H1 (cell line): ENCODE results near the gene TEAD2. TPM values are rescaled to one million over a fixed set of nuclear protein-coding genes. Genes with fewer than 3 reads are reported as not detected.

ENCODE experiments used
- CTCF ChIA-PET: fragments of 300-600 bp; sonication (Branson Sonifier 250); formaldehyde crosslinking; loops from one replicate; lab custom pipeline; 2021; ENCODE audit not compliant: partially characterized antibody; lab: Charles Lee
- POLR2A ChIA-PET: fragments of 300-600 bp; sonication (Branson Sonifier 250); formaldehyde crosslinking; loops from one replicate; lab custom pipeline; 2021; ENCODE audit warnings: inconsistent platforms; ENCODE audit not compliant: partially characterized antibody; lab: Charles Lee
- DNase-seq, 2 experiments: peaks; one replicate each; pipeline versions ENCODE4 v3.0.0 to v3.0.0-alpha.2; 2010 to 2022; ENCODE audit warnings: low spot score in 2 of 2, low read depth in 1 of 2, mixed read lengths in 1 of 2
- FAIRE-seq: peaks from 2 replicates; lab custom pipeline; 2011; peaks lifted over from hg19 to GRCh38; lab: Jason Lieb, UNC
- H2AFZ ChIP-seq: 2 replicates; pipeline ENCODE4 v1.8.1; 2012; ENCODE audit warnings: low read length, inconsistent platforms
- H2AK5ac ChIP-seq: 2 replicates; pipeline ENCODE4 v1.6.1; 2013; ENCODE audit warnings: low read depth, low read length
- H2BK120ac ChIP-seq: replicated peaks from 2 replicates; pipeline ENCODE3; 2013; ENCODE audit warnings: low read depth, low read length, inconsistent platforms
- H2BK12ac ChIP-seq: 2 replicates; pipeline ENCODE4 v1.6.1; 2013; ENCODE audit warnings: low read depth, low read length
- H2BK15ac ChIP-seq: 2 replicates; pipeline ENCODE4 v1.6.1; 2013; ENCODE audit warnings: low read length
- H2BK20ac ChIP-seq: 2 replicates; pipeline ENCODE4 v1.6.1; 2013; ENCODE audit warnings: low read length
- H2BK5ac ChIP-seq: 2 replicates; pipeline ENCODE4 v1.6.1; 2013; ENCODE audit warnings: low read depth, low read length
- H3K14ac ChIP-seq: 2 replicates; pipeline ENCODE4 v1.6.1; 2013; ENCODE audit warnings: inconsistent platforms; ENCODE audit not compliant: insufficient read length
- H3K18ac ChIP-seq: 2 replicates; pipeline ENCODE4 v1.6.1; 2013; ENCODE audit warnings: low read length; ENCODE audit errors: extremely low read depth
- H3K23ac ChIP-seq: 2 replicates; pipeline ENCODE4 v1.6.1; 2013; ENCODE audit warnings: inconsistent platforms; ENCODE audit not compliant: insufficient read length
- H3K23me2 ChIP-seq: 2 replicates; pipeline ENCODE4 v1.6.1; 2013; ENCODE audit warnings: low read depth, low read length
- H3K27ac ChIP-seq: 2 replicates; pipeline ENCODE4 v1.6.1; 2011; ENCODE audit warnings: low read depth, low read length, inconsistent platforms
- H3K27me3 ChIP-seq, 4 experiments: replicated peaks in 1 of 4; 1 replicate in 1 of 4; 2 replicates in 3 of 4; pipeline versions ENCODE4 v1.6.1 to v1.8.1; 2011 to 2013; ENCODE audit warnings: low read length in 3 of 4, mild to moderate bottlenecking in 3 of 4, inconsistent platforms in 2 of 4, mixed read lengths in 2 of 4, moderate library complexity in 1 of 4; ENCODE audit not compliant: control insufficient read depth in 3 of 4, insufficient read depth in 3 of 4; ENCODE audit errors: extremely low read depth in 1 of 4
- H3K36me3 ChIP-seq, 4 experiments: 2 replicates each; pipeline versions ENCODE4 v1.6.1 to v1.8.1; 2011 to 2013; ENCODE audit warnings: mild to moderate bottlenecking in 4 of 4, low read length in 3 of 4, moderate library complexity in 2 of 4, control low read depth in 1 of 4, inconsistent platforms in 1 of 4; ENCODE audit not compliant: insufficient read depth in 4 of 4, control insufficient read depth in 2 of 4
- H3K4ac ChIP-seq: replicated peaks from 2 replicates; pipeline ENCODE3; 2013; ENCODE audit warnings: low read length, low read depth, mixed read lengths, inconsistent platforms; ENCODE audit not compliant: insufficient read length
- H3K4me1 ChIP-seq, 4 experiments: replicated peaks in 1 of 4; 1 replicate in 1 of 4; 2 replicates in 3 of 4; pipeline versions ENCODE4 v1.6.1 to v1.8.1; 2011 to 2013; ENCODE audit warnings: low read length in 3 of 4, inconsistent platforms in 2 of 4, mixed read lengths in 1 of 4; ENCODE audit not compliant: insufficient read depth in 4 of 4, control insufficient read depth in 3 of 4
- H3K4me2 ChIP-seq, 2 experiments: 2 replicates each; pipeline versions ENCODE4 v1.6.1 to v1.8.1; 2011 to 2013; ENCODE audit warnings: low read depth in 2 of 2, low read length in 2 of 2, control low read depth in 1 of 2, inconsistent platforms in 1 of 2, mild to moderate bottlenecking in 1 of 2; ENCODE audit not compliant: insufficient read depth in 1 of 2
- H3K4me3 ChIP-seq, 4 experiments: fragments of 200-600, 300-600 bp in 1 of 4; sonication (generic), shearing (Covaris generic), sonication (Bioruptor Twin) in 1 of 4; 2 replicates each; pipeline versions ENCODE4 v1.5.1 to v1.8.1; 2011 to 2016; ENCODE audit warnings: low read length in 4 of 4, low read depth in 3 of 4, control low read depth in 2 of 4, inconsistent platforms in 2 of 4, mild to moderate bottlenecking in 2 of 4, mixed read lengths in 1 of 4, moderate library complexity in 1 of 4; ENCODE audit not compliant: insufficient read depth in 2 of 4; ENCODE audit errors: extremely low read depth in 1 of 4
- H3K56ac ChIP-seq: replicated peaks from 2 replicates; pipeline ENCODE3; 2013; ENCODE audit warnings: low read depth, mild to moderate bottlenecking, mixed read lengths, low read length, inconsistent platforms; ENCODE audit not compliant: insufficient read length
- H3K79me1 ChIP-seq: 2 replicates; pipeline ENCODE4 v1.6.1; 2013; ENCODE audit warnings: low read depth, low read length, control low read depth
- H3K79me2 ChIP-seq, 2 experiments: 2 replicates each; pipeline versions ENCODE4 v1.6.1 to v1.8.1; 2012 to 2013; ENCODE audit warnings: low read length in 2 of 2, mild to moderate bottlenecking in 2 of 2, inconsistent platforms in 1 of 2; ENCODE audit not compliant: insufficient read depth in 2 of 2, control insufficient read depth in 1 of 2
- H3K9ac ChIP-seq, 4 experiments: replicated peaks in 1 of 4; 1 replicate in 1 of 4; 2 replicates in 3 of 4; pipeline versions ENCODE4 v1.6.1 to v1.8.1; 2011 to 2013; ENCODE audit warnings: low read depth in 3 of 4, low read length in 3 of 4, control low read depth in 2 of 4, mild to moderate bottlenecking in 2 of 4, moderate library complexity in 2 of 4, inconsistent platforms in 1 of 4; ENCODE audit errors: extremely low read depth in 1 of 4
- H3K9me3 ChIP-seq, 2 experiments: 2 replicates each; pipeline versions ENCODE4 v1.6.1 to v1.8.1; 2012 to 2013; ENCODE audit warnings: mild to moderate bottlenecking in 2 of 2, moderate library complexity in 2 of 2, control low read depth in 1 of 2, inconsistent platforms in 1 of 2, low read depth in 1 of 2, low read length in 1 of 2, mixed read lengths in 1 of 2; ENCODE audit not compliant: insufficient read depth in 2 of 2
- H4K20me1 ChIP-seq, 2 experiments: replicated peaks in 1 of 2; 2 replicates each; pipeline versions ENCODE3 to v1.8.1; 2011 to 2013; ENCODE audit warnings: inconsistent platforms in 2 of 2, low read length in 2 of 2, mild to moderate bottlenecking in 1 of 2; ENCODE audit not compliant: insufficient read depth in 2 of 2, control insufficient read depth in 1 of 2
- H4K5ac ChIP-seq: 2 replicates; pipeline ENCODE4 v1.6.1; 2013; ENCODE audit warnings: low read length, low read depth, mixed read lengths, inconsistent platforms; ENCODE audit not compliant: insufficient read length
- H4K8ac ChIP-seq: 2 replicates; pipeline ENCODE4 v1.8.0; 2013; ENCODE audit warnings: mild to moderate bottlenecking, moderate library complexity, low read length, inconsistent platforms; ENCODE audit not compliant: insufficient read depth; ENCODE audit errors: extremely low read depth
- H4K91ac ChIP-seq: replicated peaks from 2 replicates; pipeline ENCODE3; 2013; ENCODE audit warnings: low read length, mixed read lengths, inconsistent platforms; ENCODE audit not compliant: insufficient read length
- CHD1 ChIP-seq: IDR thresholded peaks from 2 replicates; pipeline ENCODE4 v1.6.1; 2012; ENCODE audit warnings: low read depth, low read length, improper control_type of control experiment
- GABPA ChIP-seq: IDR thresholded peaks from 2 replicates; pipeline ENCODE4 v1.6.1; 2011; ENCODE audit warnings: mild to moderate bottlenecking, low read length, moderate library complexity, borderline replicate concordance; ENCODE audit not compliant: insufficient read depth
- SIRT6 ChIP-seq: IDR thresholded peaks from one replicate; pipeline ENCODE4 v1.7.1; 2012; ENCODE audit warnings: low read length, inconsistent platforms
- WGBS, 2 experiments: shearing (Covaris generic) in 1 of 2; methylation state at CpG; one replicate each; pipeline versions ENCODE4 v1.1.6 to v1.1.7; 2013 to 2015; ENCODE audit warnings: low lambda C conversion rate in 2 of 2, mixed read lengths in 2 of 2, inconsistent platforms in 1 of 2, low coverage in 1 of 2, missing lambda C conversion rate in 1 of 2; ENCODE audit not compliant: insufficient replicate concordance in 2 of 2, insufficient coverage in 1 of 2, insufficient read length in 1 of 2; ENCODE audit errors: extremely low coverage in 1 of 2, missing lambda C conversion rate in 1 of 2; 5-methylcytosine and 5-hydroxymethylcytosine counted together
- polyA plus RNA-seq, 7 experiments: library from polyadenylated mRNA; depleted of rRNA in 3 of 7; stranded (reverse) in 5 of 7; unstranded in 2 of 7; fragments of >200 nt in 5 of 7; fragments of 200-250 nt in 2 of 7; gene quantifications; 1 replicate in 5 of 7; 2 replicates in 1 of 7; 4 replicates in 1 of 7; pipeline versions ENCODE4 v1.2.1 to v1.2.3, GENCODE V29; 2011 to 2013; ENCODE audit warnings: missing spikeins in 2 of 7, mixed read lengths in 2 of 7
- total RNA-seq: library from RNA; stranded (reverse); fragmentation: NEBNext Ultra II Directional; extraction: Animal tissue kit (Norgen Biotek cat#: 25700); gene quantifications from 2 replicates; pipeline ENCODE4 v1.2.1, GENCODE V29; 2021

Gene TEAD2
- total and polyA plus RNA-seq, 2 of the 8 experiments (the other 6 are each of a cell fraction or from before 2014, with no cell fraction given), result 87.6 to 146 TPM

DNA sequence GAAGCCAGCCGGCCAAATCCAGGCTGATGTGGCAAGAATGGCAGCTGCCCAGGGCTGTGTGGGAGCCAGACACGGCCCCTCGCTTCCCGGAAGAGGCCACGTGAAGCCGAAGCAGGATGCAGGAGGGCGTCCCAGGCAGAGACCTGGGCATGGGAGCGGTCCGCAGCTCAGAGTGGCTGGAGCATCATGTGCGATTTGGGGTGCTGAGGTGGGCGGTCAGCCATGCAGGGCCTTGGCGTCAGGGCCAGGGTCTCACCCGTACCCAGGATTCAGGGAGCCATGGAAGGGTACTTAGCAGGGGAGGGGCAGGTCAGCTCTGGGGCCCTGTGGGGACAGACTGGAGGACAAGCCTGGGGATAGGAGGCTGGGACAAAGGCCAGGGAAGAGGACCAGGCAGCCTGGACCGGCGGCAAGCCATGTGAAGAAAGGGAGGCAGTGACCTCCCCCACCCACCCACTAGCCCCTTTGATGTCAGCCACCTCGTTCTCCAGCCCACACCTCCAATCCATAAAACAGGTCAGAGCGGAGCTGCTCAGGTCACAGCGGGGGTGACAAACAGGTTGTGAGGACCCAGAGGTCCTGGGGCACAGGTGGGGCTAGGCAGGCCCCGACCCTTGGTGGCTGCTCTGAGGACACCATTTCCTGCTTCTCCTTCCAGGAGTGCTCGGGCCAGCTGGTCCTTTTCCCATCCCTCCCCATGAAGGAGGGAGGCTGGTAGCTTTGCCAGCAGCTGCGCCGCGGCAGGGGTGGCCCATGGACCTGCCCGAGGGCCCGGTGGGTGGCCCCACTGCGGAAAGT, 28.1 kb upstream of the TEAD2 start:
- H2BK20ac ChIP-seq, result no peak overlapping the region
- H2AK5ac ChIP-seq, result 0 out of 2 replicates have a peak overlapping the region, but pooled peaks have one; percentile 24
- H3K14ac ChIP-seq, result no peak overlapping the region
- ChIA-PET CTCF (interaction anchor here (0.7 to 10.4 kb wide), 18 partner anchors 11 to 165 kb away, joined by 3 to 291 read pairs (median 8); partner anchors contain the start of genes GFY, PTH2 and SLC17A7), POLR2A (interaction anchor here (0.6 to 1.4 kb wide), 6 partner anchors 17 to 60 kb away, joined by 3 to 4 read pairs (median 3); no protein-coding TSS in a partner anchor)
- no peak overlapping the region for H3K56ac ChIP-seq
- no peaks in the 10 kb centered on the region for H4K20me1 ChIP-seq
- H3K23me2 ChIP-seq, result no peaks in the 10 kb centered on the region; the same call in 1 of the 2 replicates
- no peak overlapping the region for H3K23ac ChIP-seq
- WGBS, 2 experiments, result 88% methylated on average over 26 of the region's 26 CpGs; no CpG with 5 or more reads in 1 of the 2 experiments
- no peak overlapping the region for H4K91ac ChIP-seq
- DNase-seq (no peak), FAIRE-seq (no peak)
- H3K79me1 ChIP-seq, result no peaks in the 10 kb centered on the region
- no peak overlapping the region for H2AFZ ChIP-seq
- no peak overlapping the region for H2BK5ac ChIP-seq
- H3K36me3 ChIP-seq, result no peaks in the 10 kb centered on the region
- H3K27ac ChIP-seq, result no peak overlapping the region
- H3K4me1 ChIP-seq, result peaks cover 0 to 3% (median under 1%) of the 10 kb centered on the region in 4 experiments; a peak in 2 of 7 replicates
- no peaks in the 10 kb centered on the region for H3K79me2 ChIP-seq
- H3K9me3 ChIP-seq, result no peaks in the 10 kb centered on the region
- H2BK12ac ChIP-seq, result no peak overlapping the region
- H2BK120ac ChIP-seq, result no peak overlapping the region
- H3K27me3 ChIP-seq, result no peaks in the 10 kb centered on the region
- no peak overlapping the region for H3K9ac ChIP-seq
- H2BK15ac ChIP-seq, result no peak overlapping the region; the same call in 1 of the 2 replicates
- no peak overlapping the region for H3K4ac ChIP-seq
- no peak overlapping the region for H4K5ac ChIP-seq
- H3K4me3 ChIP-seq, result no peak overlapping the region
- H3K18ac ChIP-seq, result no peak overlapping the region
- H4K8ac ChIP-seq, result no peak overlapping the region; the same call in 1 of the 2 replicates
- no peak overlapping the region for H3K4me2 ChIP-seq
- TF ChIP-seq CHD1 (no peak), SIRT6 (no peak), GABPA (no peak)
